Stimulated activated CD4-positive, alpha-beta T cell treated with anti-CD3 and anti-CD28 coated beads, Interleukin-1b, Interleukin-23, amount 100 ng/mL, for 4 hours (primary cell): ENCODE data around the gene AP3B1.
A peak's percentile ranks its signal among the peaks of the same experiment; 100 is the strongest.

Experiments used
- DNase-seq, 2 donors: peaks; one replicate each; pipeline ENCODE4 v3.0.0-alpha.2; 2020; ENCODE audit warnings: low read depth in 2 of 2

Gene AP3B1

GRCh38 chr5:78003450-78003849 lies 291.0 kb downstream of the AP3B1 start:
- no peak for DNase-seq

GRCh38 chr5:78002690-78003089 lies 291.8 kb downstream of the AP3B1 start:
- no peak for DNase-seq

DNA sequence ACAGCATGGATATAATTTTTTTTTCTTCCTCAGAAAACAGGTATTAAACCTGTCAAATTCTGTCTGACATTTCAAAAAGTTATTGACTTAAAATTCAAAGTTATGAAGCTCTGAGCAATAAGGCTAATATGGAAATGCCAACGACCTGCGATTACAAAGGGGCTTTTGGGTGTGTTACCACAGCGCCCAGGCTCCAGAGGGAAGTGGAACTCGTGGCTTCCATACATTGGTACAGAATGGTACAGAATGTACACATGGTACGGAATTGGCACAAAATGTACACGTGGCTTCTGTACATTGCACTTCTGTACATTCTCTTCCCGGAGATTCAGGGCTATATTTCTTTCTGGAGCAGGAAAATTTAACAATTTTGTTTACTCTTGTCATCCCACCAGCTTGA lies 293.3 kb downstream of the AP3B1 start:
- DNase-seq, result no peak

GRCh38 chr5:78000191-78000590 lies 294.3 kb downstream of the AP3B1 start:
- no peak for DNase-seq

DNA sequence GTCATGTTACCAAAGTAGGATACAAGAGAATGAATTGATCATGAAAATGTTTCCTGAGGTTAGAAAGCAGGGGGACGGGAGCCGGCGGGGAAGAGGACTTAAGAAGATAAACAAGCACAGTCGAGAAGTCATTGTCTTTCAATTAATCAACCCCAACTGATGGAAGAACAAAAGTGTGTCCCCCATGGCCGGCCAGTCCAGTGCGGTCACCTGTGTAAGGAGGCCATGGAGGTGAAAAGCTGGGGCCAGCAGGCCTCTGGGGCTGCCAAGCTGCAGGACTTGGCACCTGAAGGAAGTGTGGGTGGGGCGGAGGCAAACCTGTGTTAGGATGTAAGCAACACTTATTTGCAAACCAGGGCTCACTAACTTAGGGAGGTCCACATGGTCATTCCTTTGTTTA lies 295.1 kb downstream of the AP3B1 start:
- no peak for DNase-seq

GRCh38 chr5:77996943-77997342 lies 297.6 kb downstream of the AP3B1 start:
- no peak for DNase-seq

- DNase-seq, result no peak
Measured at GRCh38 chr5:77995793-77996409, 298.6 kb downstream of the AP3B1 start.

GRCh38 chr5:77994943-77995342 lies 299.6 kb downstream of the AP3B1 start:
- no peak for DNase-seq

DNA sequence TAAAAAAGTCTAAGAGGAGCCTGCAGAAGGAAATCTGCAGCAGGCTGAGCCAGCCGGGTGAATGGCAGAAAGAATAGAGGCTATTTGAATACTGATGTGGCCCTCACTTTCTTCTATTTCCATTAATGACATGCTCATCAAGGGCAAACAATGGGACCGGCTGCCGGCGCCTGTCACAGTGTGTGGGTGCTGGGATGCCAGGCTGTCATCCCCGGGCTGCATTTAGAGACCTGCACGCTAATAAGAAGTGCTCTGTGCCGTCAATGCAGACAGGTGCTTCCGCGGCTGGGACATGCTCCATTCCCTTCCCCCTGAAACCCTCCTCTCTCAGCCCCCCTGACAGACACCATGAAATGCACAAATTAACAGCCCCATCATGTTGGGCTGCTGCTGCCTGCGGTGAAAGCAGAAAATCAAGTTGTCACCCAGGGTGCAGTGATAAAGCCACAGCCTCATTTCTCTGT lies 300.6 kb downstream of the AP3B1 start:
- DNase-seq, result no peak

DNA sequence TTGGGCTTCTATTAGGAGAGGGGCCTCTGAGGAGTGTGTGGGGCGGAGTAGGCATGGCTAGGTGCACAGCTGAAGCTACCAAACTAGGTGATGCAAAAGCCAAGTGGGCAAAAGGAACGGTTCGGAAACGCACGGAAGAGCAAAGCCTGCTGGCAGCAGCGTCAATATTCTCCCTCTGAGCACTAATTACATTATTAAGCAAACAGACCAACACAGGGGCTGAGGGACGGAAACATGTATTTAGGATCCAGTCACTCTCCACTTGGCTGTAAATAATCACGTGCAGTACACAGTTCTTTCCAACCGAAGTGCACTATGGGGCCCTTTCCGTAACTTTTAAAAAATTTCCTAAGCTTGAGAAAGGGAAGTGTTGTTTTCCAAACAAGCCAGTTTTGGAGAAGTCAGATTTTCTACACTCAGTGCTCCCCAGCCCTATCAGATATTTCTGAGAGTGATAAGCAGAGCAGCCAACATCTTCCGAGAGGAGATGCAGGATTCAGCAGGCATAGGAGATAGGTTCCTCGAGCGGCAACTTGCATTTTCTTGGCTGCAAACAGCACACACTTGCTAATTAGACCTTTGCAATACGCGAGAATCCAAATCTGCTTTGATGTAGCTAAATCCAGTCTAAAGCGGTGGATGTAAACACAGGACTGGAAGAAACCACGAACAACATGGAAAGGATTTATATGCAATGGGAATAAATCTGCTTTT lies 301.2 kb downstream of the AP3B1 start:
- DNase-seq, result no peak

GRCh38 chr5:77991084-77991483 lies 303.4 kb downstream of the AP3B1 start:
- no peak for DNase-seq

GRCh38 chr5:77990020-77990419 lies 304.5 kb downstream of the AP3B1 start:
- no peak for DNase-seq

DNA sequence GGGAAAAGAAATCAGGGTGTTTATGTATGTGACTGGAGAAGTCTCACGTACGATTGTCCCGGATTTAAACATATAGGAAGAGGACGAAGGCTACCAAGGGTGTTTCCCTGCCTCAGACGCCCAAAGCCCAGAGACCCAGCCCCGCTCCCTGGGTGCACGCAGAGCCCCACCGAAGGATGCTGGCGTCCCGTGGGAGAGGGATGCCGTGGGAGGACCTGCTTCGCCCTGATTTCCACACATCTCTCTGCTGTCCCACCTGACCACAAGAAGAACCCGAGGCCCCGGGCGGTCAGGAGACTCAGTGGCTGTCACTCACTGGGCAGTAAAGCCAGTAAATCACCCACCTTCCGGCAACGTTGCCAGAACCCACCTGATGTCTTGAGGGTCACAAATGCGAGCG lies 306.5 kb downstream of the AP3B1 start:
- no peak for DNase-seq

DNA sequence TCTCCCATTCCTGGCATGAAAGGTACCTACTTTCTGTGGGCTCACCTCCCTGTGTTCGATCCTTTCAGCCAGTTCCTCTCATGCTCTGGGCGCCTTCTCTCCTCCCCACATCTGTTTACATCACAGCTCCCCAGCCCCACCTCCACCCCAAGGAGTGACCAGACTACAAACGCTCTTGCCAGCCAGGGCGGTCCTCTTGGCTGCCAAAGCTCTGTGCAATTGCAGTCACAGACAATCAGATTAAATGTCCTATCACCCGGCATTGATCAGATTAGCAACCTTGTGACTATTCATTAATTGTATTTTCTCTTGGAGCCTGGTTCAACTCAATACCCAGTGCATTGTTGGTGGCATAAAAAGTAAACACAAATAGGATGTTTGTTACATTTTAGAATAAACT lies 307.2 kb downstream of the AP3B1 start:
- DNase-seq, result no peak

DNA sequence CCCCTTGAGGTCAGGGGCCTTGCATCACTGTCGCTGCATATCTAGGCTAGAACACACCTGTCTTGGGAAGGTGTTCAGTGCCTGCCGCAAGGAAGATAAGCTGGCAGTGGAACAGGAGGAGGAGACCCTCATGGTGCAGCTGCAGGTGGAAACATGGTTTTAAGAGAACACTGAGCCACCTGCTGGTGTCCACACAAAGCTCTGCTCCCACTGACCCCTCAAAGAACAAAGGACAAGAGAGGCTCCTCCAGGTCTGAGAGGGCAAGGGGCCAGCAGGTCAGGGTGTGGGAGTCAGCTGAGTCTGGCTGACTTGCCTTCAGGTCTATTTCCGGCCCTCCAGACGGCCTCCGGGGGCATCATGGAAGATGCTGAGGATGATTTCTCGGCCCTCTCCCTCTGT lies 308.2 kb downstream of the AP3B1 start:
- no peak for DNase-seq

DNA sequence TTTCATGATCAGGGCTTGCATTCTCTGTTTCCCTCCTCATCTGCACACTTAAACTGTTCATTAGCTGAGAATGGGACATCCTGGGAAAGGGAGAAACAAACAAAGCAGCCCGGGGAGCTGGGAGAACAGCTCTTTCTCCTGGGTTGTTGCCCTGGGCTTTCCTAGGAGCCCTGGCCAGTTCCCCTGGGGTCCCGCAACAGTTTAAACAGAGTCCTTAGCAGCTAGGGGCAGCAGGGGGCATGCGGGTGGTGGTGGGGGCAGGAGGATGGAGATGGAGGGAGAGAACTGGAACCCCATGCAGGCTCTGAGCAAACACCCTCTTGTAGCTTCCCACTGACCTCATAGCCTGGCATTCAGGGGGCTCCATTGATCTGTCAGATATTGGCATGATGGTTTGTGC lies 309.3 kb downstream of the AP3B1 start:
- no peak for DNase-seq

DNA sequence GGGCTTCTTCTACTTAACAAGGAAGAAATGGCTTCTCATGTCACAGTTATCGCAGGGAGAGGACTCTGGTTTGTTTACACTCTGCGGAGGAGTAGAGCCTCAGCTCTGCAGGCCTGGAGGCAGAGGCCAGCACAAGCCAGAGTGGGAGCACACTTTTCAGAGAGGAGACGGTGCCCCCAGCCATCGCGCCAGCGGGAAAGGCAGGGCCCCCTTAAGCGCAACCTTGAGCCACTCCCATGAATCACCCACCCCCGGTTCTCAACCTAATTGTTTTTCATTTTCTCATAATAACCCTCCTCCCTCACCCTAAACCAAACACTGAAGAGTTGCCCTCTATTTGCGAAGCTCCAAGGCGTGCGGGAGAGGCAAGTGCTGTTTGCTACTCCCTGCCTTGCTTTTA lies 309.9 kb downstream of the AP3B1 start:
- DNase-seq, result no peak

DNA sequence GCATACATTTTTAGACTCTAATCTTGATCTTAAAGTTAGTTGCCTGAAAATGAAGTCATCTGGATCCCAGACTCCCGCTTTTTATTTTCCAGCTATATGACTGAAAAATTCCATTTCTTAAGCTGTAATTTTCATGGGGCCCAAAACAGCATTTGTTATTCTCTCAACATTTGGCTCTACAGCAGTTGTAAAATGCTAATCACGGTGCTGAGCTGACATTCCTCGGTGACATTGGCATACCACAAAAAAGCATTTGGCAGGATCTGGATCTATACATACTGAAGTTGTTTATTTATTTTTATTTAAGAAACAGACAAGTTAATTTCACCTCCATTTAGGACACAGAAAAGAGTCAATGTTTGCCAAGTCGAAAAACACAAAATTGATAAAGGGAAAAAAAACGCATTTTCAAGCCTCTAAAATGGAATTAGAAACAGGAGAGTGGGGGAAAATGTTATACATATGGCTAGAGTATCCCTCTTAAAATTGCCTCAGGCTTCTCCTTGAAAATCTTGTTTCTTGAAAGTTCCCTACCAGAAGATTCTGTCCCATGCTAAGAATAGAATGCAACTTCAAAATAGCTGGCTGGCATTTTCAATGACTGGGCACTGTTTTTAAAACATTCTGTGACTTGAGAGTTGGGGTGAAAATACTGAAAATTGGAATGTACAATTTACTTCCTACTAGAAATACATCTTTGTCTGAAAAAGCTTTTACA lies 310.9 kb downstream of the AP3B1 start:
- no peak for DNase-seq

DNA sequence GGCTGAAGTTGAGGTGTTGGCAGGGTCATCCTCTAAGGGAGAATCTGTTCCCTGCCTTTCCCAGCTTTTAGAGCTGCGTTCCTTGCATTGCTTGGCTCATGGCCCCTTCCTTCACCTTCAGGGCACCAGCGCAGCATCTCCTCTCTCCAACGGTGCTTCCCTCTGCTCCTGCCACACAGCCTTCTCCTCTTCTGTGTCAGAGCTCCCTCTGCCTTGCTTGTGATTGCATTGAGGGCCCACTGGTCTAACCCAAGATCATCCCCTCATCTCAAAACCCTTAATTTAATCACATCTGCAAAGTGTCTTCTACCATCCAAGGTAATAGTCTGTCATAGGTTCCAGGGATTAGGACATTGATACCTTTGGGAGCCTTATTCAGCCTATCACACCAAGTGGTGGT lies 312.7 kb downstream of the AP3B1 start:
- no peak for DNase-seq

- DNase-seq, result no peak
Measured at GRCh38 chr5:77974576-77974975, 319.9 kb downstream of the AP3B1 start.

GRCh38 chr5:77973253-77973609 lies 321.3 kb downstream of the AP3B1 start:
- DNase-seq, result no peak

GRCh38 chr5:77972469-77973252 lies 321.8 kb downstream of the AP3B1 start:
- peak in 1 of 2 donors; percentile 12 for DNase-seq
